Heart left ventricle (tissue), 16 donors: ENCODE data around the gene ITGAX. TPM values are rescaled to one million over a fixed set of nuclear protein-coding genes. Genes with fewer than 3 reads are reported as not detected.
A peak's percentile ranks its signal among the peaks of the same experiment; 100 is the strongest.

ENCODE experiments used
- ATAC-seq, 4 donors: fragments of 200-7000 bp; cut with Tn5 transposase; one replicate each; pipeline ENCODE4 v1.9.1; 2020 to 2022; ENCODE audit warnings: moderate library complexity in 4 of 4, mild to moderate bottlenecking in 3 of 4, moderate number of reproducible peaks in 1 of 4
- DNase-seq, 5 donors: peaks; one replicate each; pipeline ENCODE4 v3.0.0-alpha.2; 2020
- H3K27ac ChIP-seq, 12 donors: fragments of 200-600 bp; sonication (generic) in 4 of 12; one replicate each; pipeline versions ENCODE4 v1.5.0 to v1.8.0; 2016 to 2022; ENCODE audit warnings: mild to moderate bottlenecking in 2 of 12
- H3K27me3 ChIP-seq, 9 donors: fragments of 200-600 bp; sonication (generic) in 2 of 9; one replicate each; pipeline versions ENCODE4 v1.5.1 to v1.8.0; 2016 to 2022; ENCODE audit warnings: mild to moderate bottlenecking in 3 of 9
- H3K36me3 ChIP-seq, 9 donors: fragments of 200-600 bp; sonication (generic) in 2 of 9; one replicate each; pipeline versions ENCODE4 v1.5.0 to v1.8.0; 2018 to 2022; ENCODE audit warnings: mild to moderate bottlenecking in 2 of 9
- H3K4me1 ChIP-seq, 12 donors: fragments of 200-600 bp; sonication (generic) in 4 of 12; one replicate each; pipeline versions ENCODE4 v1.5.0 to v1.8.0; 2016 to 2022; ENCODE audit warnings: mild to moderate bottlenecking in 3 of 12
- H3K4me3 ChIP-seq, 12 donors: fragments of 200-600 bp; sonication (generic) in 4 of 12; one replicate each; pipeline versions ENCODE4 v1.5.0 to v1.8.0; 2017 to 2022; ENCODE audit warnings: mild to moderate bottlenecking in 9 of 12, moderate library complexity in 4 of 12
- H3K9me3 ChIP-seq, 12 donors: fragments of 200-600 bp; sonication (generic) in 4 of 12; one replicate each; pipeline versions ENCODE4 v1.5.0 to v1.8.0; 2016 to 2022; ENCODE audit warnings: mild to moderate bottlenecking in 1 of 12
- CTCF ChIP-seq, 12 donors: fragments of 200-600 bp; sonication (generic) in 4 of 12; IDR thresholded peaks; one replicate each; pipeline versions ENCODE4 v1.5.0 to v1.8.0; 2018 to 2022; ENCODE audit warnings: antibody characterized with exemption in 12 of 12, mild to moderate bottlenecking in 5 of 12
- POLR2A ChIP-seq, 2 donors: fragments of 450-650 bp; IDR thresholded peaks; one replicate each; pipeline ENCODE4 v1.6.1; 2017; ENCODE audit warnings: antibody characterized with exemption in 2 of 2, mild to moderate bottlenecking in 2 of 2, moderate library complexity in 2 of 2
- WGBS, 4 donors: extraction: QIAGEN DNeasy Blood & Tissue Kit in 2 of 4; methylation state at CpG; one replicate each; pipeline versions ENCODE4 v1.1.5 to v1.1.7; 2013 to 2018; 5-methylcytosine and 5-hydroxymethylcytosine counted together
- intact Hi-C, 10 donors: fragments of 100-400 bp; cut with DNase I; formaldehyde crosslinking; loops; one replicate each; pipeline versions ENCODE4 v1.11.1 to v1.14.2; 2022
- polyA plus RNA-seq, 2 donors: library from polyadenylated mRNA; stranded (reverse); fragments of 200-250 nt; gene quantifications; one replicate each; pipeline ENCODE4 v1.2.3, GENCODE V29; 2013
- total RNA-seq, 9 donors: library from RNA; depleted of rRNA in 2 of 9; stranded (reverse); fragments of >200 nt in 2 of 9; fragmentation: NEBNext Ultra II Directional in 3 of 9; extraction: Animal tissue kit (Norgen Biotek cat#: 25700) in 3 of 9; gene quantifications; one replicate each; pipeline versions ENCODE4 v1.1.0 to v1.2.4, GENCODE V29; 2016 to 2023
- donor health status: ischemic (EF 13 %, LVEDD 7.1; RV severe dilation, severe dysfunction).
- donor health status: healthy with polysubstance abuse.
- donor health status: DM: no; HTN: yes; CAD: no.
- donor health status: DM: no; HTN: no; CAD: no.
- donor health status: ischemic (EF 25% LVEDD 6.9; RV normal size, moderate dysfunction).
- donor health status: ischemic (EF 25% LVEDD 5.7; RV mildly dilated, moderate dysfunction).
- donor health status: healthy.
- donor health status: DM: yes; HTN: yes; CAD: no.
- donor health status: ischemic (EF 35%, LVEDD 5.7; RV mildly dilated, moderate dysfunction).
- donor health status: nonischemic (EF 11% LVEDD 7.7; RV severe dilation, severe dysfunction).
- donor health status: DM: yes; HTN: yes; CAD: no.
- donor health status: PGD.
- donor health status: ischemic (EF 29% LVEDD 5.4; RV normal size, mild dysfunction).
- donor health status: nonischemic (EF 23%, LVEDD 6.1; RV moderate dilation, normal function).

The ITGAX gene
- total and polyA plus RNA-seq, 11 donors, result 0.73 to 52.7 (median 2.0) TPM

GRCh38 chr16:31428279-31428597, 73.3 kb downstream of the ITGAX start, which contains the start of gene COX6A2:
TSS of gene COX6A2 (minus strand) at chr16:31428360. CDS start at chr16:31428325, 35 bp downstream.
- peaks cover 0 to 56% (median 13%) of the 10 kb centered on the region in 12 donors for H3K4me1 ChIP-seq
- DNase-seq, result peak in 4 of 5 donors; percentile 70 to 86 (median 78)

GRCh38 chr16:31428638-31429247, 73.8 kb downstream of the ITGAX start:
- DNase-seq, result no peak
- H3K27me3 ChIP-seq, result no peaks in the 10 kb centered on the region
- H3K27ac ChIP-seq, result peak overlapping the region; percentile 86 to 100 (median 95)
- H3K36me3 ChIP-seq, result peaks cover 0 to 10% (median 0%) of the 10 kb centered on the region in 9 donors
- peaks cover 0 to 56% (median 13%) of the 10 kb centered on the region in 12 donors for H3K4me1 ChIP-seq
- intact Hi-C loops, result loop anchor here in 1 of 10 donors (10.0 kb wide), 1 partner anchor 234 kb away; no protein-coding TSS in a partner anchor
- TF ChIP-seq CTCF (IDR thresholded peaks at IDR 0.05) (no peak), POLR2A (IDR thresholded peaks at IDR 0.05) (no peak)
- peak in 2 of 4 donors; percentile 25 to 38 for ATAC-seq
- H3K9me3 ChIP-seq, result no peaks in the 10 kb centered on the region
- WGBS, 4 donors, result 43 to 49% (median 46%) methylated on average over 7 of the region's 7 CpGs
- peak overlapping the region in 5 of 12 donors; percentile 59 to 72 (median 63) for H3K4me3 ChIP-seq

More at GRCh38 chr16:31428279-31428597, 73.3 kb downstream of the ITGAX start, which contains the start of gene COX6A2:
- intact Hi-C loops, result loop anchor here in 1 of 10 donors (10.0 kb wide), 1 partner anchor 233 kb away; no protein-coding TSS in a partner anchor
- peak in 1 of 2 donors; percentile 75 for TF ChIP-seq POLR2A (IDR thresholded peaks at IDR 0.05)
- no peak for TF ChIP-seq CTCF (IDR thresholded peaks at IDR 0.05)
- no peaks in the 10 kb centered on the region for H3K9me3 ChIP-seq
- peaks cover 0 to 10% (median 0%) of the 10 kb centered on the region in 9 donors for H3K36me3 ChIP-seq
- peak; percentile 81 to 88 (median 84) for ATAC-seq
- no peaks in the 10 kb centered on the region for H3K27me3 ChIP-seq
- peak within 1 kb of the TSS; percentile 25 to 72 (median 58) for H3K4me3 ChIP-seq
- 17 to 48% (median 33%) methylated on average over 1 to 7 of the region's 7 CpGs for WGBS, 4 donors
- H3K27ac ChIP-seq, result peak within 1 kb of the TSS; percentile 86 to 100 (median 95)

GRCh38 chr16:31429314-31429713, 74.3 kb downstream of the ITGAX start:
- Histone ChIP-seq H3K36me3 (peaks cover 0 to 10% (median 0%) of the 10 kb centered on the region in 9 donors), H3K27me3 (no peaks in the 10 kb centered on the region), H3K4me3 (peak overlapping the region in 2 of 12 donors; percentile 7 to 63), H3K4me1 (peaks cover 0 to 56% (median 13%) of the 10 kb centered on the region in 12 donors), H3K9me3 (no peaks in the 10 kb centered on the region), H3K27ac (peak overlapping the region; percentile 86 to 100 (median 95))
- DNase-seq (peak in 4 of 5 donors; percentile 44 to 62 (median 48)), ATAC-seq (peak; percentile 53 to 81 (median 62))
- TF ChIP-seq POLR2A (IDR thresholded peaks at IDR 0.05), result no peak
- TF ChIP-seq CTCF (IDR thresholded peaks at IDR 0.05), result no peak
- 8 to 19% (median 10%) methylated on average over 1 of the region's 1 CpG for WGBS, 4 donors
- intact Hi-C loops, result loop anchor here in 1 of 10 donors (10.0 kb wide), 1 partner anchor 235 kb away; no protein-coding TSS in a partner anchor

GRCh38 chr16:31429796-31430195, 74.8 kb downstream of the ITGAX start:
- DNase-seq (no peak), ATAC-seq (peak in 1 of 4 donors; percentile 34)
- Histone ChIP-seq H3K36me3 (peaks cover 0 to 10% (median 0%) of the 10 kb centered on the region in 9 donors), H3K27ac (peak overlapping the region; percentile 86 to 100 (median 95)), H3K4me1 (peaks cover 0 to 56% (median 13%) of the 10 kb centered on the region in 12 donors), H3K27me3 (no peaks in the 10 kb centered on the region), H3K4me3 (no peak overlapping the region), H3K9me3 (no peaks in the 10 kb centered on the region)
- intact Hi-C loops, result loop anchor here in 1 of 10 donors (10.0 kb wide), 1 partner anchor 235 kb away; no protein-coding TSS in a partner anchor
- WGBS, 4 donors, result 57 to 74% (median 64%) methylated on average over 3 of the region's 3 CpGs
- no peak for TF ChIP-seq CTCF (IDR thresholded peaks at IDR 0.05)
- TF ChIP-seq POLR2A (IDR thresholded peaks at IDR 0.05), result no peak
